Liver (tissue), 9 donors: ENCODE data around the gene RPL35A. TPM values are rescaled to one million over a fixed set of nuclear protein-coding genes. Genes with fewer than 3 reads are reported as not detected.

ENCODE experiments used
- DNase-seq: peaks from one replicate; pipeline ENCODE4 v3.0.0-alpha.2; 2017; ENCODE audit warnings: low spot score
- H3K27ac ChIP-seq, 2 donors: one replicate each; pipeline ENCODE4 v1.7.0; 2013; ENCODE audit warnings: inconsistent platforms in 2 of 2, low read length in 2 of 2, control low read depth in 1 of 2, low read depth in 1 of 2, mild to moderate bottlenecking in 1 of 2
- H3K27me3 ChIP-seq, 4 donors: one replicate each; pipeline versions ENCODE4 v1.6.1 to v1.7.0; 2013; ENCODE audit warnings: low read length in 3 of 4, inconsistent platforms in 1 of 4, mild to moderate bottlenecking in 1 of 4, moderate library complexity in 1 of 4; ENCODE audit not compliant: control insufficient read depth in 4 of 4, insufficient read depth in 4 of 4
- H3K36me3 ChIP-seq, 4 donors: one replicate each; pipeline versions ENCODE4 v1.6.1 to v1.7.0; 2013; ENCODE audit warnings: low read length in 3 of 4, mild to moderate bottlenecking in 3 of 4, low read depth in 1 of 4, moderate library complexity in 1 of 4; ENCODE audit not compliant: control insufficient read depth in 4 of 4, insufficient read depth in 3 of 4
- H3K4me1 ChIP-seq, 4 donors: one replicate each; pipeline versions ENCODE4 v1.6.1 to v1.7.0; 2013; ENCODE audit warnings: low read length in 3 of 4, mild to moderate bottlenecking in 3 of 4, moderate library complexity in 1 of 4; ENCODE audit not compliant: control insufficient read depth in 4 of 4, insufficient read depth in 4 of 4
- H3K4me3 ChIP-seq, 3 donors: one replicate each; pipeline versions ENCODE4 v1.6.1 to v1.7.0; 2013; ENCODE audit warnings: low read length in 3 of 3, control low read depth in 1 of 3, low read depth in 1 of 3, mild to moderate bottlenecking in 1 of 3
- H3K9ac ChIP-seq, 2 donors: one replicate each; pipeline ENCODE4 v1.7.0; 2013; ENCODE audit warnings: low read length in 2 of 2, mild to moderate bottlenecking in 2 of 2, moderate library complexity in 2 of 2, control low read depth in 1 of 2, low read depth in 1 of 2
- H3K9me3 ChIP-seq, 4 donors: one replicate each; pipeline versions ENCODE4 v1.6.1 to v1.7.0; 2013; ENCODE audit warnings: low read length in 3 of 4; ENCODE audit not compliant: control insufficient read depth in 4 of 4
- EGR1 ChIP-seq, 2 donors: IDR thresholded peaks; 2 replicates each; pipeline ENCODE4 v1.6.1; 2016 to 2018; ENCODE audit warnings: antibody characterized with exemption in 2 of 2, low read depth in 2 of 2
- FOXA1 ChIP-seq: IDR thresholded peaks from 2 replicates; pipeline ENCODE4 v1.6.1; 2016; ENCODE audit warnings: antibody characterized with exemption
- FOXA2 ChIP-seq: IDR thresholded peaks from 2 replicates; pipeline ENCODE4 v1.6.1; 2016; ENCODE audit warnings: antibody characterized with exemption
- GABPA ChIP-seq, 2 donors: IDR thresholded peaks in 1 of 2; conservative IDR thresholded peaks in 1 of 2; 2 replicates each; pipeline ENCODE4 v1.6.1; 2016; ENCODE audit warnings: antibody characterized with exemption in 2 of 2, mild to moderate bottlenecking in 1 of 2, moderate library complexity in 1 of 2
- HNF4G ChIP-seq: IDR thresholded peaks from 2 replicates; pipeline ENCODE4 v1.6.1; 2016; ENCODE audit warnings: antibody characterized with exemption
- NR2F2 ChIP-seq: IDR thresholded peaks from 2 replicates; pipeline ENCODE4 v1.6.1; 2016; ENCODE audit warnings: antibody characterized with exemption
- SP1 ChIP-seq: IDR thresholded peaks from 2 replicates; pipeline ENCODE4 v1.6.1; 2018; ENCODE audit warnings: antibody characterized with exemption, mild to moderate bottlenecking
- TAF1 ChIP-seq: conservative IDR thresholded peaks from 2 replicates; pipeline ENCODE4 v1.6.1; 2016; ENCODE audit warnings: antibody characterized with exemption, mild to moderate bottlenecking
- YY1 ChIP-seq: IDR thresholded peaks from 2 replicates; pipeline ENCODE4 v1.6.1; 2016; ENCODE audit warnings: antibody characterized with exemption, mild to moderate bottlenecking
- WGBS: extraction: QIAGEN DNeasy Blood & Tissue Kit; methylation state at CpG from one replicate; pipeline ENCODE4 v1.1.7; 2013; 5-methylcytosine and 5-hydroxymethylcytosine counted together
- polyA plus RNA-seq, 2 donors: library from polyadenylated mRNA; stranded (reverse) in 1 of 2; unstranded in 1 of 2; fragments of 200-250 nt in 1 of 2; fragments of >200 nt in 1 of 2; fragmentation: Nextera tagmentation in 1 of 2; extraction: Ambion mirVana in 1 of 2; gene quantifications; one replicate each; pipeline versions ENCODE4 v1.2.1 to v1.2.3, GENCODE V29; 2013 to 2015
- total RNA-seq, 2 donors: library from RNA; depleted of rRNA; stranded (reverse); fragments of >200 nt; gene quantifications; one replicate each; pipeline ENCODE4 v1.2.3, GENCODE V29; 2014
- TF ChIP-seq, protein P1 (sequence below): IDR thresholded peaks from 2 replicates; pipeline ENCODE4 v1.6.1; 2016; ENCODE audit warnings: antibody characterized with exemption
- TF ChIP-seq, protein P2 (sequence below): fragments of 150-350 bp; IDR thresholded peaks from 2 replicates; pipeline ENCODE4 v1.5.1; 2017; ENCODE audit warnings: improper control_type of control experiment, low read depth, low read length; ENCODE audit not compliant: missing input control
- TF ChIP-seq, protein P3 (sequence below): IDR thresholded peaks from 2 replicates; pipeline ENCODE4 v1.6.1; 2016; ENCODE audit warnings: antibody characterized with exemption
- TF ChIP-seq, protein P4 (sequence below): IDR thresholded peaks from 2 replicates; pipeline ENCODE4 v1.6.1; 2016; ENCODE audit warnings: antibody characterized with exemption, mild to moderate bottlenecking
- donor health status: healthy.
- donor health status: healthy.
- donor health status: healthy.
- donor health status: healthy.
- donor health status: healthy.

RPL35A gene
- total and polyA plus RNA-seq, 4 donors, result 121 to 361 (median 270) TPM

DNA sequence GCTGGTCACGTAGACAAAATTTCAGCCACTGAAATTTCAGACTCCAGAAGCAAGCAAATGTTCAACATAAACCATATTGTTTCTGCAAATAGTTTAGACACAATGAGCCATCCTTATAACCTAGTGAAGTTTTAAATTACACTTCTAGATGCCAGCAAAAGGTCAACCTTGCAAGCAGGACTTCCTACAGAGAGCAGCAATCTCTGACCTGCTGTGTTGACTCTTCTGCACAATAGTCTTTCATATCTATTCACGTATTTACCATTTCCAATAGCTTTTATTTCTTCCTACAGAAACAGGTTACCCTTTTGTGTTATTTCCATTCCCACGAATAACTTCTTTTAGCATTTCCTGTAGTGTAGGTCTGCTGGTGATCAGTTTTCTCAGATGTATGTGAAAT lies 20.6 kb downstream of the RPL35A start:
- Histone ChIP-seq H3K4me1 (no peaks in the 10 kb centered on the region), H3K9ac (no peak overlapping the region), H3K9me3 (peaks cover 0 to 2% (median 0%) of the 10 kb centered on the region in 4 donors), H3K4me3 (no peak overlapping the region), H3K27ac (no peak overlapping the region), H3K27me3 (no peaks in the 10 kb centered on the region), H3K36me3 (no peaks in the 10 kb centered on the region)
- WGBS, result 80% methylated on average over 3 of the region's 3 CpGs
- DNase-seq, result no peak
- no peak for TF ChIP-seq HNF4G
- TF ChIP-seq EGR1 (IDR thresholded peaks at IDR 0.05; ENCODE audit: low read depth in 2 of 2), result no peak
- no peak for TF ChIP-seq NR2F2
- no peak for TF ChIP-seq YY1
- TF ChIP-seq FOXA2, result no peak
- no peak for TF ChIP-seq FOXA1
- TF ChIP-seq, protein P1, sequence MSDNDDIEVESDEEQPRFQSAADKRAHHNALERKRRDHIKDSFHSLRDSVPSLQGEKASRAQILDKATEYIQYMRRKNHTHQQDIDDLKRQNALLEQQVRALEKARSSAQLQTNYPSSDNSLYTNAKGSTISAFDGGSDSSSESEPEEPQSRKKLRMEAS, result no peak
- TF ChIP-seq GABPA (IDR thresholded peaks at IDR 0.05 in 1 of 2, conservative IDR thresholded peaks at IDR 0.05 in 1 of 2), result no peak
- TF ChIP-seq, protein P2, sequence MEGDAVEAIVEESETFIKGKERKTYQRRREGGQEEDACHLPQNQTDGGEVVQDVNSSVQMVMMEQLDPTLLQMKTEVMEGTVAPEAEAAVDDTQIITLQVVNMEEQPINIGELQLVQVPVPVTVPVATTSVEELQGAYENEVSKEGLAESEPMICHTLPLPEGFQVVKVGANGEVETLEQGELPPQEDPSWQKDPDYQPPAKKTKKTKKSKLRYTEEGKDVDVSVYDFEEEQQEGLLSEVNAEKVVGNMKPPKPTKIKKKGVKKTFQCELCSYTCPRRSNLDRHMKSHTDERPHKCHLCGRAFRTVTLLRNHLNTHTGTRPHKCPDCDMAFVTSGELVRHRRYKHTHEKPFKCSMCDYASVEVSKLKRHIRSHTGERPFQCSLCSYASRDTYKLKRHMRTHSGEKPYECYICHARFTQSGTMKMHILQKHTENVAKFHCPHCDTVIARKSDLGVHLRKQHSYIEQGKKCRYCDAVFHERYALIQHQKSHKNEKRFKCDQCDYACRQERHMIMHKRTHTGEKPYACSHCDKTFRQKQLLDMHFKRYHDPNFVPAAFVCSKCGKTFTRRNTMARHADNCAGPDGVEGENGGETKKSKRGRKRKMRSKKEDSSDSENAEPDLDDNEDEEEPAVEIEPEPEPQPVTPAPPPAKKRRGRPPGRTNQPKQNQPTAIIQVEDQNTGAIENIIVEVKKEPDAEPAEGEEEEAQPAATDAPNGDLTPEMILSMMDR, result no peak
- TF ChIP-seq, protein P3, sequence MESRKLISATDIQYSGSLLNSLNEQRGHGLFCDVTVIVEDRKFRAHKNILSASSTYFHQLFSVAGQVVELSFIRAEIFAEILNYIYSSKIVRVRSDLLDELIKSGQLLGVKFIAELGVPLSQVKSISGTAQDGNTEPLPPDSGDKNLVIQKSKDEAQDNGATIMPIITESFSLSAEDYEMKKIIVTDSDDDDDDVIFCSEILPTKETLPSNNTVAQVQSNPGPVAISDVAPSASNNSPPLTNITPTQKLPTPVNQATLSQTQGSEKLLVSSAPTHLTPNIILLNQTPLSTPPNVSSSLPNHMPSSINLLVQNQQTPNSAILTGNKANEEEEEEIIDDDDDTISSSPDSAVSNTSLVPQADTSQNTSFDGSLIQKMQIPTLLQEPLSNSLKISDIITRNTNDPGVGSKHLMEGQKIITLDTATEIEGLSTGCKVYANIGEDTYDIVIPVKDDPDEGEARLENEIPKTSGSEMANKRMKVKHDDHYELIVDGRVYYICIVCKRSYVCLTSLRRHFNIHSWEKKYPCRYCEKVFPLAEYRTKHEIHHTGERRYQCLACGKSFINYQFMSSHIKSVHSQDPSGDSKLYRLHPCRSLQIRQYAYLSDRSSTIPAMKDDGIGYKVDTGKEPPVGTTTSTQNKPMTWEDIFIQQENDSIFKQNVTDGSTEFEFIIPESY, result no peak
- TF ChIP-seq, protein P4, sequence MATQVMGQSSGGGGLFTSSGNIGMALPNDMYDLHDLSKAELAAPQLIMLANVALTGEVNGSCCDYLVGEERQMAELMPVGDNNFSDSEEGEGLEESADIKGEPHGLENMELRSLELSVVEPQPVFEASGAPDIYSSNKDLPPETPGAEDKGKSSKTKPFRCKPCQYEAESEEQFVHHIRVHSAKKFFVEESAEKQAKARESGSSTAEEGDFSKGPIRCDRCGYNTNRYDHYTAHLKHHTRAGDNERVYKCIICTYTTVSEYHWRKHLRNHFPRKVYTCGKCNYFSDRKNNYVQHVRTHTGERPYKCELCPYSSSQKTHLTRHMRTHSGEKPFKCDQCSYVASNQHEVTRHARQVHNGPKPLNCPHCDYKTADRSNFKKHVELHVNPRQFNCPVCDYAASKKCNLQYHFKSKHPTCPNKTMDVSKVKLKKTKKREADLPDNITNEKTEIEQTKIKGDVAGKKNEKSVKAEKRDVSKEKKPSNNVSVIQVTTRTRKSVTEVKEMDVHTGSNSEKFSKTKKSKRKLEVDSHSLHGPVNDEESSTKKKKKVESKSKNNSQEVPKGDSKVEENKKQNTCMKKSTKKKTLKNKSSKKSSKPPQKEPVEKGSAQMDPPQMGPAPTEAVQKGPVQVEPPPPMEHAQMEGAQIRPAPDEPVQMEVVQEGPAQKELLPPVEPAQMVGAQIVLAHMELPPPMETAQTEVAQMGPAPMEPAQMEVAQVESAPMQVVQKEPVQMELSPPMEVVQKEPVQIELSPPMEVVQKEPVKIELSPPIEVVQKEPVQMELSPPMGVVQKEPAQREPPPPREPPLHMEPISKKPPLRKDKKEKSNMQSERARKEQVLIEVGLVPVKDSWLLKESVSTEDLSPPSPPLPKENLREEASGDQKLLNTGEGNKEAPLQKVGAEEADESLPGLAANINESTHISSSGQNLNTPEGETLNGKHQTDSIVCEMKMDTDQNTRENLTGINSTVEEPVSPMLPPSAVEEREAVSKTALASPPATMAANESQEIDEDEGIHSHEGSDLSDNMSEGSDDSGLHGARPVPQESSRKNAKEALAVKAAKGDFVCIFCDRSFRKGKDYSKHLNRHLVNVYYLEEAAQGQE, result no peak
- no peak for TF ChIP-seq SP1

DNA sequence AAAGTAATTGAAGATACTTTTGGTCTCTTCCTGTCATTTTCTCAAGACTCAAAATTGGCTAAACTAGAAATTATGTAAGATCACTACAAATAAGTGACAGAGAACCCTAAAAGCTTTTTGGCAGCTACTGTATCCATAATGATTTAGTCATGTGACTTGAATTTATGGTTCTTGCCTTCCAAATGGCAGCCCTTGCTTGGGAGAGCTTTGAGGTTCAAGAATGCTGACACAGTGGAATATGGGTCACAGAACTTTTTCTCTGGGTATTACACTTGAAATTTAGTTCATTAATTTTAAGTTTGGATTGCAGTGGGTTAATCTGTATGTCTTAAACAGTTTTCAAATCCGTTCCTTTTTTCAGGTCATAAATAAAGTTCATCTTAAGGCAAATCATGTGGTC lies 24.0 kb downstream of the RPL35A start:
- TF ChIP-seq GABPA (IDR thresholded peaks at IDR 0.05 in 1 of 2, conservative IDR thresholded peaks at IDR 0.05 in 1 of 2) (no peak), YY1 (no peak), TAF1 (no peak), FOXA2 (no peak)
- TF ChIP-seq, protein P3, result no peak
- TF ChIP-seq, protein P2, result no peak
- H3K9me3 ChIP-seq, result no peaks in the 10 kb centered on the region
- no peak overlapping the region for H3K9ac ChIP-seq
- no peak for DNase-seq
- no peaks in the 10 kb centered on the region for H3K27me3 ChIP-seq
- H3K4me1 ChIP-seq, result no peaks in the 10 kb centered on the region
- 80% methylated on average over 1 of the region's 1 CpG for WGBS
- no peak overlapping the region for H3K4me3 ChIP-seq
- H3K27ac ChIP-seq, result no peak overlapping the region
- peaks cover 0 to 2% (median 0%) of the 10 kb centered on the region in 4 donors for H3K36me3 ChIP-seq
